PC-9 (cell line): ENCODE measurements around the gene WNT2B. TPM values are rescaled to one million over a fixed set of nuclear protein-coding genes. Genes with fewer than 3 reads are reported as not detected.
A peak's percentile ranks its signal among the peaks of the same experiment; 100 is the strongest.

ENCODE experiments used
- BruUV-seq: library from RNA; stranded (reverse); fragments of 400-500 nt; replicated peaks from 2 replicates; lab custom pipeline; 2021; lab: Mats Ljungman, UMichigan
- CTCF ChIA-PET: fragments of 300-600 bp; sonication (Branson Sonifier 250); formaldehyde crosslinking; loops from one replicate; lab custom pipeline; 2022; ENCODE audit warnings: antibody characterized with exemption; lab: Charles Lee
- POLR2A ChIA-PET: fragments of 300-600 bp; sonication (Branson Sonifier 250); formaldehyde crosslinking; loops from one replicate; lab custom pipeline; 2022; ENCODE audit warnings: antibody characterized with exemption; ENCODE audit not compliant: unreplicated experiment; lab: Charles Lee
- DNase-seq, 2 experiments: peaks; one replicate each; pipeline versions ENCODE4 v3.0.0 to v3.0.0-alpha.2; 2015 to 2022; ENCODE audit warnings: mixed read lengths in 1 of 2
- H2AFZ ChIP-seq: fragments of 200-600 bp; sonication (generic); 2 replicates; pipeline ENCODE4 v1.8.1; 2017; ENCODE audit warnings: antibody characterized with exemption
- H3F3A ChIP-seq: fragments of 200-600 bp; sonication (generic); 2 replicates; pipeline ENCODE4 v1.8.1; 2017; ENCODE audit warnings: antibody characterized with exemption, mild to moderate bottlenecking, low read depth; ENCODE audit not compliant: insufficient read depth
- H3K27ac ChIP-seq: fragments of 200-600 bp; sonication (generic); 2 replicates; pipeline ENCODE4 v1.6.1; 2016; ENCODE audit warnings: mixed run types
- H3K27me3 ChIP-seq: fragments of 200-600 bp; sonication (generic); 2 replicates; pipeline ENCODE4 v1.6.1; 2016; ENCODE audit warnings: low read depth, mixed run types; ENCODE audit not compliant: insufficient read depth
- H3K36me3 ChIP-seq: fragments of 200-600 bp; sonication (generic); 2 replicates; pipeline ENCODE4 v1.6.1; 2016; ENCODE audit warnings: low read depth, mixed run types
- H3K4me1 ChIP-seq: fragments of 200-600 bp; sonication (generic); replicated peaks from 2 replicates; pipeline ENCODE4 v1.6.1; 2016; ENCODE audit warnings: mixed run types; ENCODE audit not compliant: insufficient read depth
- H3K4me2 ChIP-seq: fragments of 200-600 bp; sonication (generic); 2 replicates; pipeline ENCODE4 v1.6.1; 2017; ENCODE audit warnings: mixed run types
- H3K4me3 ChIP-seq: fragments of 200-600 bp; sonication (generic); 2 replicates; pipeline ENCODE4 v1.6.1; 2016; ENCODE audit warnings: mixed run types
- H3K79me2 ChIP-seq: fragments of 200-600 bp; sonication (generic); 2 replicates; pipeline ENCODE4 v1.6.1; 2017; ENCODE audit warnings: low read depth, mixed run types
- H3K9me2 ChIP-seq: fragments of 200-600 bp; sonication (generic); 2 replicates; pipeline ENCODE4 v1.8.1; 2017; ENCODE audit warnings: mild to moderate bottlenecking; ENCODE audit not compliant: insufficient read depth
- H3K9me3 ChIP-seq: fragments of 200-600 bp; sonication (generic); 2 replicates; pipeline ENCODE4 v1.8.1; 2016; ENCODE audit warnings: low read depth; ENCODE audit not compliant: insufficient read depth
- H4K20me1 ChIP-seq: fragments of 200-600 bp; sonication (generic); 2 replicates; pipeline ENCODE4 v1.8.1; 2017; ENCODE audit not compliant: insufficient read depth
- CTCF ChIP-seq: fragments of 200-600 bp; sonication (generic); conservative IDR thresholded peaks from 2 replicates; pipeline ENCODE4 v1.6.1; 2017; ENCODE audit warnings: mixed run types, antibody characterized with exemption, mild to moderate bottlenecking, moderate library complexity
- EZH2 ChIP-seq: fragments of 200-600 bp; sonication (generic); IDR thresholded peaks from 2 replicates; pipeline ENCODE4 v1.8.0; 2017; ENCODE audit warnings: antibody characterized with exemption, low read depth
- intact Hi-C: fragments of 100-400 bp; cut with micrococcal nuclease; formaldehyde crosslinking; loops from one replicate; pipeline ENCODE4 v1.10.0; 2022; ENCODE audit not compliant: unreplicated experiment
- total RNA-seq: library from RNA; stranded (reverse); gene quantifications from 2 replicates; pipeline ENCODE4 v1.2.3, GENCODE V29; 2021

WNT2B gene
- total RNA-seq, 1 experiment from 2014 or later, result 0.98 TPM

GRCh38 chr1:112529301-112529700 lies 20.5 kb downstream of the WNT2B start:
- no peak overlapping the region for H3K4me3 ChIP-seq
- ChIA-PET POLR2A (interaction anchor here (0.7 kb wide), 1 partner anchor 9 kb away, joined by 3 read pairs; no protein-coding TSS in a partner anchor), CTCF (interaction anchor here (0.7 kb wide), 1 partner anchor 157 kb away, joined by 5 read pairs; no protein-coding TSS in a partner anchor)
- H3K27me3 ChIP-seq, result no peaks in the 10 kb centered on the region
- no TSS peak for BruUV-seq
- peak overlapping the region; percentile 30 for H3K4me2 ChIP-seq
- no peaks in the 10 kb centered on the region for H4K20me1 ChIP-seq
- H2AFZ ChIP-seq, result no peak overlapping the region
- no peaks in the 10 kb centered on the region for H3K79me2 ChIP-seq
- 0 out of 2 replicates have a peak, but pooled peaks cover 3% of the 10 kb centered on the region for H3K36me3 ChIP-seq
- no peaks in the 10 kb centered on the region for H3K9me3 ChIP-seq
- H3K9me2 ChIP-seq, result no peaks in the 10 kb centered on the region
- H3K27ac ChIP-seq, result peak overlapping the region; percentile 42
- intact Hi-C loops, result no loop called here
- peaks cover 15% of the 10 kb centered on the region; the same call in 1 of the 2 replicates for H3F3A ChIP-seq
- peaks cover 19% of the 10 kb centered on the region for H3K4me1 ChIP-seq
- TF ChIP-seq CTCF (no peak), EZH2 (no peak)
- DNase-seq, result peak in 1 of 2 experiments; percentile 87

- BruUV-seq, result no TSS peak
- H4K20me1 ChIP-seq, result no peaks in the 10 kb centered on the region
- H2AFZ ChIP-seq, result no peak overlapping the region
- intact Hi-C loops, result no loop called here
- no peaks in the 10 kb centered on the region for H3K27me3 ChIP-seq
- H3K4me2 ChIP-seq, result no peak overlapping the region
- H3K4me3 ChIP-seq, result no peak overlapping the region
- H3K36me3 ChIP-seq, result 0 out of 2 replicates have a peak, but pooled peaks cover 3% of the 10 kb centered on the region
- H3K79me2 ChIP-seq, result no peaks in the 10 kb centered on the region
- H3K27ac ChIP-seq, result no peak overlapping the region
- CTCF ChIA-PET, result no interaction called here
- TF ChIP-seq CTCF (no peak), EZH2 (no peak)
- POLR2A ChIA-PET, result interaction anchor here (0.6 to 0.9 kb wide), 2 partner anchors 33 to 150 kb away, joined by 5 to 6 read pairs; no protein-coding TSS in a partner anchor
- no peaks in the 10 kb centered on the region; the same call in 1 of the 2 replicates for H3K9me2 ChIP-seq
- no peak for DNase-seq
- peaks cover 15% of the 10 kb centered on the region; the same call in 1 of the 2 replicates for H3F3A ChIP-seq
- H3K4me1 ChIP-seq, result peaks cover 19% of the 10 kb centered on the region
- H3K9me3 ChIP-seq, result no peaks in the 10 kb centered on the region
Measured at GRCh38 chr1:112530832-112531231, 22.1 kb downstream of the WNT2B start.

- Histone ChIP-seq H4K20me1 (no peaks in the 10 kb centered on the region), H3K9me3 (no peaks in the 10 kb centered on the region), H3K36me3 (0 out of 2 replicates have a peak, but pooled peaks cover 3% of the 10 kb centered on the region), H3K27ac (no peak overlapping the region), H3K9me2 (no peaks in the 10 kb centered on the region; the same call in 1 of the 2 replicates), H3K4me1 (peaks cover 19% of the 10 kb centered on the region), H2AFZ (no peak overlapping the region), H3K27me3 (no peaks in the 10 kb centered on the region), H3K79me2 (no peaks in the 10 kb centered on the region), H3K4me3 (no peak overlapping the region), H3F3A (peaks cover 15% of the 10 kb centered on the region; the same call in 1 of the 2 replicates), H3K4me2 (no peak overlapping the region)
- TF ChIP-seq CTCF, result no peak
- no peak for TF ChIP-seq EZH2
- BruUV-seq, result no TSS peak
- CTCF ChIA-PET, result no interaction called here
- intact Hi-C loops, result no loop called here
- POLR2A ChIA-PET, result no interaction called here
- DNase-seq, result no peak
Measured at GRCh38 chr1:112532064-112532463, 23.3 kb downstream of the WNT2B start.
